ENCODE results near the gene CIT.
"Not testable (repeated sequence)": the region's sequence is repeated elsewhere in the genome, so short reads cannot be mapped to it uniquely, and the experiment has no call there.

CIT gene, protein sequence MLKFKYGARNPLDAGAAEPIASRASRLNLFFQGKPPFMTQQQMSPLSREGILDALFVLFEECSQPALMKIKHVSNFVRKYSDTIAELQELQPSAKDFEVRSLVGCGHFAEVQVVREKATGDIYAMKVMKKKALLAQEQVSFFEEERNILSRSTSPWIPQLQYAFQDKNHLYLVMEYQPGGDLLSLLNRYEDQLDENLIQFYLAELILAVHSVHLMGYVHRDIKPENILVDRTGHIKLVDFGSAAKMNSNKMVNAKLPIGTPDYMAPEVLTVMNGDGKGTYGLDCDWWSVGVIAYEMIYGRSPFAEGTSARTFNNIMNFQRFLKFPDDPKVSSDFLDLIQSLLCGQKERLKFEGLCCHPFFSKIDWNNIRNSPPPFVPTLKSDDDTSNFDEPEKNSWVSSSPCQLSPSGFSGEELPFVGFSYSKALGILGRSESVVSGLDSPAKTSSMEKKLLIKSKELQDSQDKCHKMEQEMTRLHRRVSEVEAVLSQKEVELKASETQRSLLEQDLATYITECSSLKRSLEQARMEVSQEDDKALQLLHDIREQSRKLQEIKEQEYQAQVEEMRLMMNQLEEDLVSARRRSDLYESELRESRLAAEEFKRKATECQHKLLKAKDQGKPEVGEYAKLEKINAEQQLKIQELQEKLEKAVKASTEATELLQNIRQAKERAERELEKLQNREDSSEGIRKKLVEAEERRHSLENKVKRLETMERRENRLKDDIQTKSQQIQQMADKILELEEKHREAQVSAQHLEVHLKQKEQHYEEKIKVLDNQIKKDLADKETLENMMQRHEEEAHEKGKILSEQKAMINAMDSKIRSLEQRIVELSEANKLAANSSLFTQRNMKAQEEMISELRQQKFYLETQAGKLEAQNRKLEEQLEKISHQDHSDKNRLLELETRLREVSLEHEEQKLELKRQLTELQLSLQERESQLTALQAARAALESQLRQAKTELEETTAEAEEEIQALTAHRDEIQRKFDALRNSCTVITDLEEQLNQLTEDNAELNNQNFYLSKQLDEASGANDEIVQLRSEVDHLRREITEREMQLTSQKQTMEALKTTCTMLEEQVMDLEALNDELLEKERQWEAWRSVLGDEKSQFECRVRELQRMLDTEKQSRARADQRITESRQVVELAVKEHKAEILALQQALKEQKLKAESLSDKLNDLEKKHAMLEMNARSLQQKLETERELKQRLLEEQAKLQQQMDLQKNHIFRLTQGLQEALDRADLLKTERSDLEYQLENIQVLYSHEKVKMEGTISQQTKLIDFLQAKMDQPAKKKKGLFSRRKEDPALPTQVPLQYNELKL (N-terminal part only)

GRCh38 chr12:119876761-119877638 is at the start of gene CIT:
Gene CIT (minus strand): TSS chr12:119877320. CDS start chr12:119876168, 1,152 bp downstream.
- DNase-seq (ENCODE audit: low spot score) = peak; percentile 93

- DNase-seq (ENCODE audit: low spot score) = no peak
Measured at GRCh38 chr12:119925269-119925668, 48.1 kb upstream of the CIT start.

DNA sequence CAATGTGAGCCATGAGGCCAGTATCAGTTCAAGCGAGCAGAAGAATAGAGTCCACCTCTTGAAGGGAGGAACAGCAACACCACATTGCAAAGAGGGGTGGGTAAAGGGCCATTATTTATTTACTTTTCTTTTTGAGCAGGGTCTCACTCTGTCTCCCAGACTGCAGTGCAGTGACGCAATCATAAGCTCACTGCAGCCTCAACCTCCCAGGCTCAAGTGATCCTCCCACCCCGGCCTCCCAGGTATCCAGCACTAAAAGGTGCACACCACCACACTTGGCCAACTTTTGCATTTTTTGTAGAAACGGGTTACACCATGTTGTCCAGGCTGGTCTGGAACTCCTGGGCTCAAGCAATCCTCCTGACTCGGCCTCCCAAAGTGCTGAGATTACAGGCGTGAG is 42.9 kb upstream of the CIT start:
- no peak for DNase-seq (ENCODE audit: low spot score)

DNA sequence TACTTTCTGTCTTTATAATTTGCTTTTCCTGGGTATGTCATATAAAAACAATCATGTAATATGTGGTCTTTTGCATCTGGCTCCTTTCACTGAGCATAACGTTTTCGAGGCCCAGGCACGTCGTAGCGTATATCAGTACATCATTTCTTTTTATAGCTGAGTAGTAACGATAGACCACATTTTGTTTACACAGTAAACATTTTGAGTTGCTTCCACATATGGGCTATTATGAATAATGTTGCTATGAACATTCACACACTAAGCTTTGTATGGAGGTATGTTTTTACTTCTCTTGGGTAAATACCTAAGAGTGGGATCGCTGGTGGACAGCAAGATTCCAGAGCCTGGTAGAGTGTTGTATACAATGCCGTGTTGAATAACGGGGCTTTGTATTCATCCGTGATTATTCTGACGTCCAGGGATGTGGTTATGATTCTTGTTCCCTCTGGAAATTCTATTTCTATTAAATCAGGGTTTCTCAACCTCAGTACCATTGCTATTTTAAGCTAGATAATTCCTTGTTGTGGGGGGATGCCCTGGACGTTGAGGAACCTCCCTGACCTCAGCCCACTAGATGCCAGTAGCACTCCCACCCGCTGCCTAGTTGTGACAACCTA is 38.9 kb upstream of the CIT start:
- no peak for DNase-seq (ENCODE audit: low spot score)

- DNase-seq (ENCODE audit: low spot score) = no peak
Measured at GRCh38 chr12:119914666-119915065, 37.5 kb upstream of the CIT start.

GRCh38 chr12:119913536-119914330 is 36.6 kb upstream of the CIT start:
- no peak for DNase-seq (ENCODE audit: low spot score)

GRCh38 chr12:119911182-119911581 is 34.1 kb upstream of the CIT start:
- DNase-seq (ENCODE audit: low spot score) = no peak

DNA sequence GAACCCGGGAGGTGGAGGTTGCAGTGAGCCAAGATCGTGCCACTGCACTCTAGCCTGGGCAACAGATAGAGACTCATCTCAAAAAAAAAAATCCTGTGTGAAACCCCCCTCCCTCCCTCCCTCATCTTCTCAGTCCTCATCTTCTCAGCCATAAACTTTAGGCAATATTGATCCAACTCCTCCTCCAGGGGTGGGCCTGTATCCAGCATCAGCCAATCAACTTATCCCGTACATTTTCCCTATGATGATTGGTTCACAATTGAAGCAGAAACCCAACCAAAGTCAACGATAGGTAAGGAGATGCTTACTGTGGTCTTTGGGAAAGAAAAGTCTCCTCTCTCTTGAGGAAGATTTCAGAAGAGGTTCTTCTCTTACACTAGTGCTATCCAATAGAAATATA is 33.5 kb upstream of the CIT start:
- no peak for DNase-seq (ENCODE audit: low spot score)

GRCh38 chr12:119902084-119902509 is 25.0 kb upstream of the CIT start:
- DNase-seq (ENCODE audit: low spot score) = peak; percentile 55

- DNase-seq (ENCODE audit: low spot score) = no peak
Measured at GRCh38 chr12:119901670-119902069, 24.6 kb upstream of the CIT start.

GRCh38 chr12:119894916-119895315 is 17.8 kb upstream of the CIT start:
- DNase-seq (ENCODE audit: low spot score) = no peak

DNA sequence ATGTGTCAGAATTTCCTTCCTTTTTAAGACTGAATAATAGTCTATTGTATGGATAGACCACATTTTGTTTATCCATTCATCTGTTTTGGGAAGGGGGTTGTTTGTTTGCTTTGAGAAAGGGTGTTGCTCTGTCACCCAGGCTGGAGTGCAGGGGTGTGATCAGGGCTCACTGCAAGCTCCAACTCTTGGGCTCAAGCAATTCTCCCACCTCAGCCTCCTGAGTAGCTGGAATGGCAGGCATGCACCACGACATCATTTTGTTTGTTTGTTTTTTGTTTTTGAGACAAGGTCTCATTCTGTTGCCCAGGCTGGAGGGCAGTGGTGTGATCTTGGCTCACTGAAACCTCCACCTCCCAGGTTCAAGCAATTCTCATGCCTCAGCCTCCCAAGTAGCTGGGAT is 15.5 kb upstream of the CIT start:
- not testable (repeated sequence) for DNase-seq (ENCODE audit: low spot score)

- DNase-seq (ENCODE audit: low spot score) = no peak
Measured at GRCh38 chr12:119885549-119885948, 8.4 kb upstream of the CIT start.

DNA sequence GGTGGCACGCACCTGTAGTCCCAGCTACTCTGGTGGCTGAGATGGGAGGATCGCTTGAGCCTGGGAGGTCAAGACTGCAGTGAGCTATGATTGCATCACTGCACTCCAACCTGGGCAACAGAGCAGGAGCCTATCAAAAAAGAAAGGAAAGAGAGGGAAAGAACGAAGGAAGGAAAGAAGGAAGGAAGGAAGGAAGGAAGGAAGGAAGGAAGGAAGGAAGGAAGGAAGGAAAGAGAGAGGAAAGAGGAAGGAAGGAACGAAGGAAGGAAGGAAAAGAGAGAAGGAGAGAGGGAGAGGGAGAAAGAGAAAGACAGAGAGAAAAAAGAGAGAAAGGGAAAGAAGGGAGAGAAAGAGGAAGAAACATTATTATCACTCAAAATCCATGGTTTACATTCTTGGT is 6.7 kb upstream of the CIT start:
- not testable (repeated sequence) for DNase-seq (ENCODE audit: low spot score)

- DNase-seq (ENCODE audit: low spot score) = no peak
Measured at GRCh38 chr12:119883237-119883636, 6.1 kb upstream of the CIT start.

DNA sequence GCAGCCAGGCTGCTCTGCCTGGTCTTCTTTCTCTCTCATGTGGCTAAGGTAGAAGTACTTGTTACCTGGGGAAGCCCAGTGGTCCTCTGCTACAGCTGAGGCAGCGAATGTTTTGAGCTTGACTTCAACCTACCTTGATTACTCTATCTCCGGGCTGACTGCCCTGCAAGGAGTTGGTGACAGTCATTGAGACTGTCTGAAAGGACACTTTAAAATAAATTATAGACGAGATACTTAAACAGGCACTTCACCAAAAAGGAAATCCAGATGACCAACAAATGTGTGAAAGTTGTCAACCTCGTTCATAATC is 474 bp upstream of the CIT start:
- DNase-seq (ENCODE audit: low spot score) = no peak

DNA sequence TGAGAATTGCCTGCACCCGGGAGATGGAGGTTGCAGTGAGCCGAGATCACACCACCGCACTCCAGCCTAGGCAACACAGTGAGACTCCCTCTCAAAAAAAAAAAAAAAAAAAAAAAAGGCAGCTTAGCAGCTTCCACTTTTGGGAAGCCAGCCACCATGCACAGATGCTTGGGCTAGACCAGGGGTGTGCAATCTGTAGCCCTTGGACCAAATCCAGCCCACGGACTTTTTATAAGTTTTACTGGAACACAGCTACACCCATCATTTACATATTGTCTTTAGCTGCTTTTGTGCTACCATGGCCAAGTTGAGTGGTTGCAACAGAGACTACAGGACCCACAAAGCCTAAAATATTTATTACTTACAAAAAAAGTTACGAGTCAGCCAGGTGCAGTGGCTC is 6.7 kb downstream of the CIT start:
- peak; percentile 22 for DNase-seq (ENCODE audit: low spot score)

- DNase-seq (ENCODE audit: low spot score) = peak; percentile 58
Measured at GRCh38 chr12:119869720-119870119, 7.4 kb downstream of the CIT start.

GRCh38 chr12:119868992-119869391 is 8.1 kb downstream of the CIT start:
- no peak for DNase-seq (ENCODE audit: low spot score)

- DNase-seq (ENCODE audit: low spot score) = no peak
Measured at GRCh38 chr12:119864591-119864990, 12.5 kb downstream of the CIT start.

Measured in hematopoietic multipotent progenitor cell treated with erythropoietin and hydrocortisone succinate and interleukin-3 and kit ligand, for 17 days (in vitro differentiated cells).